ENCODE results near the gene PRKCE. TPM values are rescaled to one million over a fixed set of nuclear protein-coding genes. Genes with fewer than 3 reads are reported as not detected.

Gene PRKCE
- total RNA-seq, 1 experiment from 2014 or later: 14.0 TPM

- TF ChIP-seq CTCF (IDR thresholded peaks at IDR 0.05) (no peak), SIN3A (IDR thresholded peaks at IDR 0.05; ENCODE audit: borderline replicate concordance, insufficient read depth, low read depth, low read length) (no peak), REST (IDR thresholded peaks at IDR 0.05; ENCODE audit: insufficient read depth in 1 of 2, low read depth in 2 of 2, low read length in 1 of 2) (no peak)
- no peaks in the 10 kb centered on the region for H3K36me3 ChIP-seq (ENCODE audit: control insufficient read depth, insufficient read depth, low read length)
- no peaks in the 10 kb centered on the region for H3K27me3 ChIP-seq (ENCODE audit: control insufficient read depth, insufficient read depth, low read length)
- ChIA-PET POLR2A (no interaction called here), CTCF (no interaction called here)
- ATAC-seq: no peak
- in situ Hi-C loops (cut with HindIII; ENCODE audit: low pct_unique_long_range_greater_than_20kb, low sequenced_read_pairs): no loop called here
- intact Hi-C loops (cut with micrococcal nuclease; ENCODE audit: unreplicated experiment): no loop called here
- no peak for DNase-seq (ENCODE audit: low read depth, low spot score)
- no peaks in the 10 kb centered on the region for H3K9me3 ChIP-seq (ENCODE audit: control insufficient read depth, insufficient read depth, low read depth, low read length)
- no TSS peak for BruUV-seq (replicated peaks)
- no peaks in the 10 kb centered on the region for H3K4me1 ChIP-seq (ENCODE audit: control insufficient read depth, insufficient read depth, low read length)
- no peak overlapping the region for H3K27ac ChIP-seq (ENCODE audit: low read length)
- H3K4me3 ChIP-seq (ENCODE audit: low read depth in 2 of 2, low read length in 2 of 2): no peak overlapping the region
These were observed 85.6 kb downstream of the PRKCE start for GRCh38 chr2:45736757-45737704.

DNA sequence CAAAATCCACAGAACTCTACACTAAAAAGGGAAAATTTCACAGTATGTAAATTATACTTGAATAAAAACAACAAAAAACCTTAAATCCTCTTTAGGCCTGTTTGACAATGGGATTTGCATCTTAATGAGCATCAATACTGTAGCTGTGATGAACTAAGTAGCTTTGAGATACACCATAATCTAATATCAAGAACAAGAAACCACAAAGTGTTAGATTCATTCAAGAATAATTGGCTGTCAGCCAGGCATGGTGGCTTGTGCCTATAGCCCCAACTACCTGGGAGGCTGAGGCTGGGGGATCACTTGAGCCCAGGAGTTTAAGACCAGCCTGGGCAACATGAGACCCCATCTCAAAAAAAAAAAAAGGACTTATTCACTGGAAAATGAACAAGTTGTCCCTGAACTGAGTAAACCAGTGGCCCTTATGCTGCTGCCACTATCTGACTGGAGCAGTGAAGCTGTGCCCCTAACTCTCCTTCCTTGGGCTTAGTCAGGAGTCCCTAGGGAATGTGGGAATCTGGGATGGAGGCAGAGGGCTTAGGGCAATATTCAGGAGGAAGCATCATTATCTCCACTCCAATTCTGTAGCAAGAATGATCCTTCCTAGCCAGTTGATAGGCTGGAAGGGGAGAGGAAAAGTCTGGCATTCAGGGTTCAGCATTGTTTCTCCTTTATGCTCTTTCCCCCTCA is 88.5 kb downstream of the PRKCE start:
- Histone ChIP-seq H3K27ac (ENCODE audit: low read length) (no peak overlapping the region), H3K4me1 (ENCODE audit: control insufficient read depth, insufficient read depth, low read length) (no peaks in the 10 kb centered on the region), H3K4me3 (ENCODE audit: low read depth in 2 of 2, low read length in 2 of 2) (no peak overlapping the region), H3K27me3 (ENCODE audit: control insufficient read depth, insufficient read depth, low read length) (no peaks in the 10 kb centered on the region), H3K9me3 (ENCODE audit: control insufficient read depth, insufficient read depth, low read depth, low read length) (no peaks in the 10 kb centered on the region), H3K36me3 (ENCODE audit: control insufficient read depth, insufficient read depth, low read length) (no peaks in the 10 kb centered on the region)
- in situ Hi-C loops (cut with HindIII; ENCODE audit: low pct_unique_long_range_greater_than_20kb, low sequenced_read_pairs): no loop called here
- ChIA-PET CTCF (no interaction called here), POLR2A (no interaction called here)
- intact Hi-C loops (cut with micrococcal nuclease; ENCODE audit: unreplicated experiment): no loop called here
- BruUV-seq (replicated peaks): no TSS peak
- no peak for DNase-seq (ENCODE audit: low read depth, low spot score)
- TF ChIP-seq CTCF (IDR thresholded peaks at IDR 0.05): no peak
- no peak for TF ChIP-seq SIN3A (IDR thresholded peaks at IDR 0.05; ENCODE audit: borderline replicate concordance, insufficient read depth, low read depth, low read length)
- TF ChIP-seq REST (IDR thresholded peaks at IDR 0.05; ENCODE audit: insufficient read depth in 1 of 2, low read depth in 2 of 2, low read length in 1 of 2): no peak
- TF ChIP-seq TCF7L2 (IDR thresholded peaks at IDR 0.05; ENCODE audit: low read depth, low read length): no peak
- TF ChIP-seq POLR2AphosphoS5 (IDR thresholded peaks at IDR 0.05; ENCODE audit: low read depth, low read length): no peak
- ATAC-seq: no peak
